Measurements from ENCODE around the gene MYO6. TPM values are rescaled to one million over a fixed set of nuclear protein-coding genes. Genes with fewer than 3 reads are reported as not detected.
"Not testable (repeated sequence)": the region's sequence is repeated elsewhere in the genome, so short reads cannot be mapped to it uniquely, and the experiment has no call there.

MYO6 gene
- total and polyA plus RNA-seq, 2 donors from 2014 or later: 32.0 to 114 TPM

- peaks cover 3 to 14% (median 3%) of the 10 kb centered on the region in 3 donors for H3K36me3 ChIP-seq (ENCODE audit: control insufficient read depth in 2 of 3, insufficient read depth in 3 of 3, low read length in 3 of 3)
- no peak overlapping the region for H3K27ac ChIP-seq (ENCODE audit: low read depth in 2 of 2, low read length in 2 of 2)
- H3K9ac ChIP-seq (ENCODE audit: low read length in 3 of 3): no peak overlapping the region
- TF ChIP-seq CTCF (IDR thresholded peaks at IDR 0.05; ENCODE audit: borderline replicate concordance, extremely low read depth, insufficient read depth): no peak
- no peak for FAIRE-seq
- no peaks in the 10 kb centered on the region for H3K9me3 ChIP-seq (ENCODE audit: control insufficient read depth in 2 of 3, insufficient read depth in 1 of 3, low read length in 3 of 3)
- H3K27me3 ChIP-seq (ENCODE audit: control insufficient read depth, insufficient read depth, low read length): no peaks in the 10 kb centered on the region
- no peak for DNase-seq
- H3K4me3 ChIP-seq (ENCODE audit: low read length in 3 of 3): no peak overlapping the region
- intact Hi-C loops (cut with DNase I): no loop called here
- no peaks in the 10 kb centered on the region for H3K4me1 ChIP-seq (ENCODE audit: control insufficient read depth in 2 of 3, insufficient read depth in 2 of 3, low read depth in 1 of 3, low read length in 3 of 3)
Observed at GRCh38 chr6:75719133-75719532, 29.9 kb upstream of the MYO6 start.

- H3K4me1 ChIP-seq (ENCODE audit: control insufficient read depth in 2 of 3, insufficient read depth in 2 of 3, low read depth in 1 of 3, low read length in 3 of 3): no peaks in the 10 kb centered on the region
- peak in 1 of 5 donors; percentile 11 for DNase-seq
- no peak for TF ChIP-seq CTCF (IDR thresholded peaks at IDR 0.05; ENCODE audit: borderline replicate concordance, extremely low read depth, insufficient read depth)
- no peaks in the 10 kb centered on the region for H3K36me3 ChIP-seq (ENCODE audit: control insufficient read depth in 2 of 3, insufficient read depth in 3 of 3, low read length in 3 of 3)
- intact Hi-C loops (cut with DNase I): no loop called here
- no peaks in the 10 kb centered on the region for H3K27me3 ChIP-seq (ENCODE audit: control insufficient read depth, insufficient read depth, low read length)
- H3K27ac ChIP-seq (ENCODE audit: low read depth in 2 of 2, low read length in 2 of 2): no peak overlapping the region
- no peak overlapping the region for H3K4me3 ChIP-seq (ENCODE audit: low read length in 3 of 3)
- no peaks in the 10 kb centered on the region for H3K9me3 ChIP-seq (ENCODE audit: control insufficient read depth in 2 of 3, insufficient read depth in 1 of 3, low read length in 3 of 3)
- FAIRE-seq: no peak
- H3K9ac ChIP-seq (ENCODE audit: low read length in 3 of 3): no peak overlapping the region
Observed at GRCh38 chr6:75723382-75723781, 25.7 kb upstream of the MYO6 start.

DNA sequence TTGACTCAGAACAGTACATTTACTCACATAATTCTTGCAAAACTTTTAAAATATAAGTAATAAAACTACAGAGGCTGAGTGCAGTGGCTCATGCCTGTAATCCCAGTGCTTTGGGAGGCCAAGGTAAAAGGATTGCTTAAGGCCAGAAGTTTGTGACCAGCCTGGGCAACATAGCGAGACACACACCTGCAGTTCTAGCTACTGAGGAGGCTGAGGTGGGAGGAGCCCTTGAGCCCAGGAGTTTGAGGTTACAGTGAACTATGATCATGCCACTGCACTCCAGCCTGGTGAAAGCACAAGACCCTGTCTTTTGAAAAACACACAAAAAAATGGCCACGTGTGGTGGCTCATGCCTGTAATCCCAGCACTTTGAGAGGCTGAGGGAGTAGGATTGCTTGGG lies 21.8 kb upstream of the MYO6 start:
- FAIRE-seq: no peak
- Histone ChIP-seq H3K9me3 (ENCODE audit: control insufficient read depth in 2 of 3, insufficient read depth in 1 of 3, low read length in 3 of 3) (no peaks in the 10 kb centered on the region), H3K27me3 (ENCODE audit: control insufficient read depth, insufficient read depth, low read length) (no peaks in the 10 kb centered on the region), H3K4me1 (ENCODE audit: control insufficient read depth in 2 of 3, insufficient read depth in 2 of 3, low read depth in 1 of 3, low read length in 3 of 3) (no peaks in the 10 kb centered on the region), H3K4me3 (ENCODE audit: low read length in 3 of 3) (no peak overlapping the region), H3K9ac (ENCODE audit: low read length in 3 of 3) (no peak overlapping the region), H3K36me3 (ENCODE audit: control insufficient read depth in 2 of 3, insufficient read depth in 3 of 3, low read length in 3 of 3) (no peaks in the 10 kb centered on the region), H3K27ac (ENCODE audit: low read depth in 2 of 2, low read length in 2 of 2) (no peak overlapping the region)
- intact Hi-C loops (cut with DNase I): no loop called here
- no peak for TF ChIP-seq CTCF (IDR thresholded peaks at IDR 0.05; ENCODE audit: borderline replicate concordance, extremely low read depth, insufficient read depth)
- DNase-seq: no peak

- H3K9me3 ChIP-seq (ENCODE audit: control insufficient read depth in 2 of 3, insufficient read depth in 1 of 3, low read length in 3 of 3); H3K27ac ChIP-seq (ENCODE audit: low read depth in 2 of 2, low read length in 2 of 2); DNase-seq; H3K9ac ChIP-seq (ENCODE audit: low read length in 3 of 3); FAIRE-seq; H3K27me3 ChIP-seq (ENCODE audit: control insufficient read depth, insufficient read depth, low read length); H3K4me1 ChIP-seq (ENCODE audit: control insufficient read depth in 2 of 3, insufficient read depth in 2 of 3, low read depth in 1 of 3, low read length in 3 of 3); H3K4me3 ChIP-seq (ENCODE audit: low read length in 3 of 3); intact Hi-C loops (cut with DNase I); H3K36me3 ChIP-seq (ENCODE audit: control insufficient read depth in 2 of 3, insufficient read depth in 3 of 3, low read length in 3 of 3): not testable (repeated sequence)
Observed at GRCh38 chr6:75731029-75731428, 18.0 kb upstream of the MYO6 start.

Measured in kidney (tissue), 14 donors.